MM.1S (cell line): ENCODE measurements around the gene MAP2K2.

ENCODE experiments used
- CTCF ChIP-seq: fragments of 300-600 bp; sonication (generic); IDR thresholded peaks from 2 replicates; pipeline ENCODE4 v1.5.1; 2016; ENCODE audit warnings: antibody characterized with exemption, low read length, mixed read lengths
- EZH2phosphoT487 ChIP-seq: fragments of 300-600 bp; sonication (generic); IDR thresholded peaks from 2 replicates; pipeline ENCODE4 v1.6.1; 2018; ENCODE audit warnings: antibody characterized with exemption, low read length

- TF ChIP-seq CTCF = no peak
- no peak for TF ChIP-seq EZH2phosphoT487
Measured at GRCh38 chr19:4098493-4098892, 25.4 kb downstream of the MAP2K2 start.
